ENCODE measurements around the gene CD99L2.
A peak's percentile ranks its signal among the peaks of the same experiment; 100 is the strongest.
"Not testable (repeated sequence)": the region's sequence is repeated elsewhere in the genome, so short reads cannot be mapped to it uniquely, and the experiment has no call there.

Gene CD99L2

GRCh38 chrX:150893936-150894335 lies 4.5 kb downstream of the CD99L2 start:
- Histone ChIP-seq H3K9me3 (ENCODE audit: control insufficient read depth, low read length) (no peaks in the 10 kb centered on the region), H3K4me1 (ENCODE audit: control insufficient read depth, insufficient read depth, low read length) (no peaks in the 10 kb centered on the region), H3K4me3 (ENCODE audit: low read length) (no peak overlapping the region), H3K27me3 (replicated peaks; ENCODE audit: control insufficient read depth, insufficient read depth, low read length) (no peaks in the 10 kb centered on the region), H3K9ac (ENCODE audit: low read length) (no peak overlapping the region), H3K36me3 (ENCODE audit: control insufficient read depth, insufficient read depth, low read length, severe bottlenecking) (no peaks in the 10 kb centered on the region)
- no peak for DNase-seq (ENCODE audit: low read depth)

- Histone ChIP-seq H3K9me3 (ENCODE audit: control insufficient read depth, low read length) (no peaks in the 10 kb centered on the region), H3K4me3 (ENCODE audit: low read length) (no peak overlapping the region), H3K4me1 (ENCODE audit: control insufficient read depth, insufficient read depth, low read length) (no peaks in the 10 kb centered on the region), H3K27me3 (replicated peaks; ENCODE audit: control insufficient read depth, insufficient read depth, low read length) (no peaks in the 10 kb centered on the region), H3K9ac (ENCODE audit: low read length) (no peak overlapping the region), H3K36me3 (ENCODE audit: control insufficient read depth, insufficient read depth, low read length, severe bottlenecking) (no peaks in the 10 kb centered on the region)
- no peak for DNase-seq (ENCODE audit: low read depth)
Measured at GRCh38 chrX:150889131-150889530, 9.3 kb downstream of the CD99L2 start.

- no peaks in the 10 kb centered on the region for H3K27me3 ChIP-seq (replicated peaks; ENCODE audit: control insufficient read depth, insufficient read depth, low read length)
- H3K36me3 ChIP-seq (ENCODE audit: control insufficient read depth, insufficient read depth, low read length, severe bottlenecking): no peaks in the 10 kb centered on the region
- H3K4me3 ChIP-seq (ENCODE audit: low read length): no peak overlapping the region
Measured at GRCh38 chrX:150887906-150888465, 10.5 kb downstream of the CD99L2 start.

GRCh38 chrX:150887268-150887667 lies 11.2 kb downstream of the CD99L2 start:
- H3K36me3 ChIP-seq (ENCODE audit: control insufficient read depth, insufficient read depth, low read length, severe bottlenecking); H3K9me3 ChIP-seq (ENCODE audit: control insufficient read depth, low read length); H3K4me1 ChIP-seq (ENCODE audit: control insufficient read depth, insufficient read depth, low read length); H3K4me3 ChIP-seq (ENCODE audit: low read length); DNase-seq (ENCODE audit: low read depth); H3K9ac ChIP-seq (ENCODE audit: low read length); H3K27me3 ChIP-seq (replicated peaks; ENCODE audit: control insufficient read depth, insufficient read depth, low read length): not testable (repeated sequence)

More at GRCh38 chrX:150887906-150888465, 10.5 kb downstream of the CD99L2 start:
- Histone ChIP-seq H3K9me3 (ENCODE audit: control insufficient read depth, low read length) (no peaks in the 10 kb centered on the region), H3K9ac (ENCODE audit: low read length) (no peak overlapping the region), H3K4me1 (ENCODE audit: control insufficient read depth, insufficient read depth, low read length) (no peaks in the 10 kb centered on the region)
- peak; percentile 39 for DNase-seq (ENCODE audit: low read depth)

- Histone ChIP-seq H3K9ac (ENCODE audit: low read length) (no peak overlapping the region), H3K36me3 (ENCODE audit: control insufficient read depth, insufficient read depth, low read length, severe bottlenecking) (no peaks in the 10 kb centered on the region), H3K4me1 (ENCODE audit: control insufficient read depth, insufficient read depth, low read length) (no peaks in the 10 kb centered on the region), H3K27me3 (replicated peaks; ENCODE audit: control insufficient read depth, insufficient read depth, low read length) (no peaks in the 10 kb centered on the region), H3K4me3 (ENCODE audit: low read length) (no peak overlapping the region), H3K9me3 (ENCODE audit: control insufficient read depth, low read length) (no peaks in the 10 kb centered on the region)
- DNase-seq (ENCODE audit: low read depth): no peak
Measured at GRCh38 chrX:150886381-150886780, 12.1 kb downstream of the CD99L2 start.

GRCh38 chrX:150880808-150881165 lies 17.7 kb downstream of the CD99L2 start:
- peaks cover 4% of the 10 kb centered on the region for H3K27me3 ChIP-seq (replicated peaks; ENCODE audit: control insufficient read depth, insufficient read depth, low read length)
- no peaks in the 10 kb centered on the region for H3K36me3 ChIP-seq (ENCODE audit: control insufficient read depth, insufficient read depth, low read length, severe bottlenecking)
- H3K9ac ChIP-seq (ENCODE audit: low read length): no peak overlapping the region
- H3K9me3 ChIP-seq (ENCODE audit: control insufficient read depth, low read length): peaks cover 9% of the 10 kb centered on the region
- no peak for DNase-seq (ENCODE audit: low read depth)
- H3K4me3 ChIP-seq (ENCODE audit: low read length): no peak overlapping the region
- H3K4me1 ChIP-seq (ENCODE audit: control insufficient read depth, insufficient read depth, low read length): no peaks in the 10 kb centered on the region

GRCh38 chrX:150879855-150880807 lies 18.3 kb downstream of the CD99L2 start:
- Histone ChIP-seq H3K27me3 (replicated peaks; ENCODE audit: control insufficient read depth, insufficient read depth, low read length) (peaks cover 4% of the 10 kb centered on the region), H3K4me3 (ENCODE audit: low read length) (no peak overlapping the region), H3K9ac (ENCODE audit: low read length) (no peak overlapping the region), H3K36me3 (ENCODE audit: control insufficient read depth, insufficient read depth, low read length, severe bottlenecking) (no peaks in the 10 kb centered on the region), H3K4me1 (ENCODE audit: control insufficient read depth, insufficient read depth, low read length) (no peaks in the 10 kb centered on the region), H3K9me3 (ENCODE audit: control insufficient read depth, low read length) (peaks cover 9% of the 10 kb centered on the region)
- DNase-seq (ENCODE audit: low read depth): no peak

- not testable (repeated sequence) for H3K9me3 ChIP-seq (ENCODE audit: control insufficient read depth, low read length); H3K4me3 ChIP-seq (ENCODE audit: low read length); H3K9ac ChIP-seq (ENCODE audit: low read length); H3K36me3 ChIP-seq (ENCODE audit: control insufficient read depth, insufficient read depth, low read length, severe bottlenecking); H3K27me3 ChIP-seq (replicated peaks; ENCODE audit: control insufficient read depth, insufficient read depth, low read length); DNase-seq (ENCODE audit: low read depth); H3K4me1 ChIP-seq (ENCODE audit: control insufficient read depth, insufficient read depth, low read length)
Measured at GRCh38 chrX:150875621-150876020, 22.8 kb downstream of the CD99L2 start.

- peaks cover 13% of the 10 kb centered on the region for H3K4me1 ChIP-seq (ENCODE audit: control insufficient read depth, insufficient read depth, low read length)
- DNase-seq (ENCODE audit: low read depth): no peak
- H3K27me3 ChIP-seq (replicated peaks; ENCODE audit: control insufficient read depth, insufficient read depth, low read length): no peaks in the 10 kb centered on the region
- H3K9me3 ChIP-seq (ENCODE audit: control insufficient read depth, low read length): peaks cover 3% of the 10 kb centered on the region
- no peak overlapping the region for H3K4me3 ChIP-seq (ENCODE audit: low read length)
- no peak overlapping the region for H3K9ac ChIP-seq (ENCODE audit: low read length)
- no peaks in the 10 kb centered on the region for H3K36me3 ChIP-seq (ENCODE audit: control insufficient read depth, insufficient read depth, low read length, severe bottlenecking)
Measured at GRCh38 chrX:150874448-150874847, 24.0 kb downstream of the CD99L2 start.

GRCh38 chrX:150873616-150874015 lies 24.9 kb downstream of the CD99L2 start:
- no peaks in the 10 kb centered on the region for H3K36me3 ChIP-seq (ENCODE audit: control insufficient read depth, insufficient read depth, low read length, severe bottlenecking)
- H3K9me3 ChIP-seq (ENCODE audit: control insufficient read depth, low read length): peaks cover 3% of the 10 kb centered on the region
- peaks cover 13% of the 10 kb centered on the region for H3K4me1 ChIP-seq (ENCODE audit: control insufficient read depth, insufficient read depth, low read length)
- no peak overlapping the region for H3K4me3 ChIP-seq (ENCODE audit: low read length)
- H3K27me3 ChIP-seq (replicated peaks; ENCODE audit: control insufficient read depth, insufficient read depth, low read length): no peaks in the 10 kb centered on the region
- no peak overlapping the region for H3K9ac ChIP-seq (ENCODE audit: low read length)
- DNase-seq (ENCODE audit: low read depth): no peak

GRCh38 chrX:150872773-150873336 lies 25.6 kb downstream of the CD99L2 start:
- Histone ChIP-seq H3K27me3 (replicated peaks; ENCODE audit: control insufficient read depth, insufficient read depth, low read length) (no peaks in the 10 kb centered on the region), H3K9ac (ENCODE audit: low read length) (no peak overlapping the region), H3K4me3 (ENCODE audit: low read length) (no peak overlapping the region), H3K4me1 (ENCODE audit: control insufficient read depth, insufficient read depth, low read length) (peaks cover 13% of the 10 kb centered on the region), H3K9me3 (ENCODE audit: control insufficient read depth, low read length) (peaks cover 3% of the 10 kb centered on the region), H3K36me3 (ENCODE audit: control insufficient read depth, insufficient read depth, low read length, severe bottlenecking) (no peaks in the 10 kb centered on the region)
- DNase-seq (ENCODE audit: low read depth): no peak
